HG02588 (cell line): ENCODE measurements around the gene CARD10.

ENCODE experiments used
- ATAC-seq: cut with Tn5 transposase; IDR thresholded peaks from one replicate; pipeline ENCODE4 v1.9.1; 2021; ENCODE audit warnings: mild to moderate bottlenecking, moderate library complexity; ENCODE audit not compliant: unreplicated experiment

CARD10 gene, protein sequence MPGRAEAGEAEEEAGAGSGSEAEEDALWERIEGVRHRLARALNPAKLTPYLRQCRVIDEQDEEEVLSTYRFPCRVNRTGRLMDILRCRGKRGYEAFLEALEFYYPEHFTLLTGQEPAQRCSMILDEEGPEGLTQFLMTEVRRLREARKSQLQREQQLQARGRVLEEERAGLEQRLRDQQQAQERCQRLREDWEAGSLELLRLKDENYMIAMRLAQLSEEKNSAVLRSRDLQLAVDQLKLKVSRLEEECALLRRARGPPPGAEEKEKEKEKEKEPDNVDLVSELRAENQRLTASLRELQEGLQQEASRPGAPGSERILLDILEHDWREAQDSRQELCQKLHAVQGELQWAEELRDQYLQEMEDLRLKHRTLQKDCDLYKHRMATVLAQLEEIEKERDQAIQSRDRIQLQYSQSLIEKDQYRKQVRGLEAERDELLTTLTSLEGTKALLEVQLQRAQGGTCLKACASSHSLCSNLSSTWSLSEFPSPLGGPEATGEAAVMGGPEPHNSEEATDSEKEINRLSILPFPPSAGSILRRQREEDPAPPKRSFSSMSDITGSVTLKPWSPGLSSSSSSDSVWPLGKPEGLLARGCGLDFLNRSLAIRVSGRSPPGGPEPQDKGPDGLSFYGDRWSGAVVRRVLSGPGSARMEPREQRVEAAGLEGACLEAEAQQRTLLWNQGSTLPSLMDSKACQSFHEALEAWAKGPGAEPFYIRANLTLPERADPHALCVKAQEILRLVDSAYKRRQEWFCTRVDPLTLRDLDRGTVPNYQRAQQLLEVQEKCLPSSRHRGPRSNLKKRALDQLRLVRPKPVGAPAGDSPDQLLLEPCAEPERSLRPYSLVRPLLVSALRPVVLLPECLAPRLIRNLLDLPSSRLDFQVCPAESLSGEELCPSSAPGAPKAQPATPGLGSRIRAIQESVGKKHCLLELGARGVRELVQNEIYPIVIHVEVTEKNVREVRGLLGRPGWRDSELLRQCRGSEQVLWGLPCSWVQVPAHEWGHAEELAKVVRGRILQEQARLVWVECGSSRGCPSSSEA

DNA sequence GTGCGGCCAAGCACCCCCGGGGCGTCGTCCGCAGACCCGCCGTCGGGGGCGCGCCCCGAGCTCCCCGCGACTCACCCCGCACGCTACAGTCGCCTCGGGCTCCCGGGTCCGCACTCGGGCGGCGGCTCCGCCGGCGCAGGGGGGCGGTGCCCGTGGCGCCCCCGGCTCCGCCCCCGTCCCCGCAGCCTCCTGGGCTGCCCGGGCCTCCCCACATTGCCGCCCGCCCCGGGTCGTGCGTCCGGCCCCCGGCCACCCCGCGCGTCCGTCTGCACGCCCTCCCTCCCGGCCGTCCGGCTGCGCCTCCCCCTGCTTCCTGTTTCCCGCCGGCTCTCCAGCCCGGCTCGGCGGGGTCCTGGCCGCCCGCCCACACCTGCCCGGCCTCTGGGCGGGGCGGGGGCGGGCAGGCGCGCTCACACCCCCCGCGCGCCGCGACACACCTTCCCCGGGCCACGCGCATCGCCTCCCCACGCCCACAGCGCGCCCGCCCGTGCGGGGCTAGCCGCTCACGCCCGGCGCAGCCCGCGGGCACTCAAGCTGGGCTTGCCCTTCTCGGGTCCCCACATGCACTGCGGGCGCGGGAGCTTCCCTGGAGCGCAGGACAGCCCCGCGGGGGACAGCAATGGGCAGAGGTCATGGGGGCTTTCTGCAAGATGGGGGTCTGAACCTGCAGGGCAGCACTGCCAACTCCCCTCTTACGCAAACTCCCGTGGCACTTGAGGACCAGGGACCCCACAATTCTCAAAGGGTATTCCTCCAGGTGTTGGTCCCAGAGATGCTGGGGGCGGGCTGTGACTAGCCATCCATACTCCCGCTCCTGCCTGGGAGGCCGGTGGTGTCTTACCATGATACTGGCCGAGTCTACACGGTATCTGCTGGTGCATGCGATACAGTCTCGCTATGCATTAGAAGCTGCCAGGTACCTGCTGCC is at the start of gene CARD10:
Gene CARD10, minus strand, starts transcription at position 148 of the 928 bp plus-strand sequence. CDS start 215 bp downstream, outside the sequence.
- no peak for ATAC-seq

DNA sequence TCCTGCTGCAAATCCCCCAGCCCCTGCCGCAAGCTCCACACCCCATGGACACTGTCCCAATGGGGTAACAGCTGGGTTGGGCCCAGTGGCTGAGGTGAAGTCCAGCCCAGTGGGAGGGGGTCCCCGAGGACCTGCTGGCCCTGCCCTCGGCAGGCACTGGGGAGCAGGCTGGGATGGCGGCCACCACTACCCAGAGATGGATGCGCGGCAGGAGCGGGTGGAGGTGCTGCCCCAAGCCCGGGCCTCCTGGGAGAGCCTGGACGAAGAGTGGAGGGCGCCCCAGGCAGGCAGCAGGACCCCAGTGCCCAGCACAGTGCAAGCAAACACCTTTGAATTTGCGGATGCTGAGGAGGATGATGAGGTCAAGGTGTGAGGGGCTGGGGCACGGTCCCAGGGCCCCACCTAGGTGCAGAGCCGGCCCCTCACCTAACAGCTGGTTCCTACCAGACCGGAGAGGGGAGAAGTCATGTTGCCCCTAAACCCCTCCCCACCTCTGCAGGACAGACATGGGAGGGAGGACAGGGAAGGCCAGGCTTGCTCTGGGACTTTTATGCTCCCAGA is 49.3 kb upstream of the CARD10 start:
- ATAC-seq: no peak

DNA sequence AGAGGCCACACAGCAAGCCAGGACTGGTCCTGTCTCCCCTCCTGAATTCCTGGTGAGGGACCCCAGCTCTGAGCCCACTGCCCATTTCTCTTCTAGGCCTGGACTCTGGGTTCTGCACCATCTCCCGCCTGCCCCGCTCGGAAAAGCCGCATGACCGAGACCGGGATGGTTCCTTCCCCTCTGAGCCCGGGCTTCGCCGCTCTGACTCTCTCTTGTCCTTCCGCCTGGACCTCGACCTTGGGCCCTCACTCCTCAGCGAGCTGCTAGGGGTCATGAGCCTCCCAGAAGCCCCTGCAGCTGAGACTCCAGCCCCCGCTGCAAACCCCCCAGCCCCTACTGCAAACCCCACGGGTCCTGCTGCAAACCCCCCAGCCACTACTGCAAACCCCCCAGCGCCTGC is 48.8 kb upstream of the CARD10 start:
- no peak for ATAC-seq

DNA sequence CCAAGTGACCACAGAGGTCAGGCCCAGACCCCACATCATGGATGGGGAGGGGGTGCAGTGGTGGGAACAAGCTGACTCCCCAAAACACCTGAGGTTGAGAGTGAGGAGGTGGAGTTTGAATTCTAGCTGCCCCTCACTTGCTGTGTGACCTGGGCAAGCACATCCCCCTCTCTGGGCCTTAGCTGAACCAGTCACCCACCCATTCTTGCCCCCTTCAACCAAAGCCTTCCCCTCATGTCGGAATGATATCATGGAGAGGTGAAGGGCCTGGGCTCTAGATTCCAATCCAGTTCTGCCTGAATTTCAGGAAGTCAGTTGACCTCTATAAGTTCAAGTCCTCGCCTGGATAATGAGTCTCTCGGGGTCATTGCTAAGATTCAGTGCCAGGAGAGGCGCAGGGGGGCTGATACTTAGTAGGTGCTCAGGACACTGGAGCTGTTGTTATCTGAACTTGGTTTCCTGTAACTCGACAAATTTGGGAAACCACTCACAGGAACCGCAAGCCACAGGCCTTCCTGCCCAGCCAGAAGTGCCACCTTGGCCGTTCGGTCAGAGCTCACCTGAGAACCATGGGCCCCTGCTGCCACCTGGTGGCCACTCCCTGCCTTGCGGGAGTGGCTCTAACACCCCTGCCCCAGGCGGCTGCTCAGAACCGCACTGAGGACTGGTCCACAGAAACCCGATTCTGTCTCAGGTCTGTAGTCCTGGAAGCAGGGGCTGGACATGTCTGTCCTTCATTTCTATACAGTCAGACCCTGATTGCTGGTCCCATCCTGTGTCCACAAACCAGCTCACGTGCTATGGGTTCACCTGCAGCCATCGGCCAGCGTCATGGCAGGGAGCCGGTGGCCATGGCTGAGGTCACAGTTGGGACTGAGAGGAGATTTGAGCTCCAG is 47.9 kb upstream of the CARD10 start:
- ATAC-seq: peak; percentile 70

DNA sequence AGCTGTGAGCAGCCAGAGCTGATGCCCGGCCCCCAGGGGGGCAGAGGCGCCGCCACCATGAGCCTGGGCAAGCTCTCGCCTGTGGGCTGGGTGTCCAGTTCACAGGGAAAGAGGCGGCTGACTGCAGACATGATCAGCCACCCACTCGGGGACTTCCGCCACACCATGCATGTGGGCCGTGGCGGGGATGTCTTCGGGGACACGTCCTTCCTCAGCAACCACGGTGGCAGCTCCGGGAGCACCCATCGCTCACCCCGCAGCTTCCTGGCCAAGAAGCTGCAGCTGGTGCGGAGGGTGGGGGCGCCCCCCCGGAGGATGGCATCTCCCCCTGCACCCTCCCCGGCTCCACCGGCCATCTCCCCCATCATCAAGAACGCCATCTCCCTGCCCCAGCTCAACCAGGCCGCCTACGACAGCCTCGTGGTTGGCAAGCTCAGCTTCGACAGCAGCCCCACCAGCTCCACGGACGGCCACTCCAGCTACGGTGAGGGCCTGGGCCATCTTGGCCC is 47.2 kb upstream of the CARD10 start:
- ATAC-seq: no peak

DNA sequence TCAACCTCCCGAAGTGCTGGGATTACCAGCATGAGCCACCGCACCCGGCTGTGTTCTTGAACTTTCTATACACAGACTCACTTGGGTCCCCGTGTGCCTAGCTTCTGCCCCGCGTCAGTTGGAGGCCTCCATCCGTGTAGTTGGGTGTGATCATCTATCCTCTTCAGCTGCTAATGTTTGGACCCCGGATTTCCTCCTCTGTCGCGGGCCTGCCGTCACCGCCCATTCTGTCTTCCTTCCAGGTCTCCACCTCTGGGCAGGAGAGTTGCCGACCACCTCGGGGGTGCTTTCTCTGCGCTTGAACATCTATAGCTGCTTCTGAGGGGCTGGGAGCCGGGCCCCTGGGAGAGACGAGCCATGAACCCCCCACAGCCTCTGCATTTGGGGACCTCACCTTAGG is 46.6 kb upstream of the CARD10 start:
- ATAC-seq: no peak

DNA sequence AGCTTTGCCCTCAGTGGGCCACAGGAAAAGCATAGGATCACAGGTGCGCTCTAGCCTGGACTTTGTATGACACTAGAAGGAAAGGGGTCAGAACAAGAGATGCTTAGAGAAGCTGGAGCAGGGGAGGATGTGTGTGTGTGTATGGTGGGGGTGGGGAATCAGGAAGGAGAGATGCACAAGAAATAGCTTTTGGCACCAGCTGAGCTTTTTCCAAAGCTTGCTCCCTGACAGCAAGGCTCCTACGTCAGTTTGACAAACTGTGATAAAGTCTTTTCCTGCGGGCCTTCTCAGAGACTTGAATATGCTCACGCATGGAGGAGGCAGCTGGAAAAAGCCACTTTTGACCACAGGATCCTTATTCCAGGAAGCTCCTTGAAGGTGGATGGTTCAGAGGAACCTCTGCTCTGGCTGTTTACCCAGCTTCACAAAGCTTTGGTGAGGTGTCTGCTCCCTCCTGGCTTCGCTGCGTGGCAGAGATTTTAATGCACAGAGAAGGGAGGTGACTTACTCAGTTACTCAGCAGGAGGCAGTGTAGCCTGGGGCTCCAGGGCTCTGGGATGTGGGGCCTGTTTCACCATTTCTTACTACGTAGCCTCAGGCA is 45.0 kb upstream of the CARD10 start:
- ATAC-seq: no peak

DNA sequence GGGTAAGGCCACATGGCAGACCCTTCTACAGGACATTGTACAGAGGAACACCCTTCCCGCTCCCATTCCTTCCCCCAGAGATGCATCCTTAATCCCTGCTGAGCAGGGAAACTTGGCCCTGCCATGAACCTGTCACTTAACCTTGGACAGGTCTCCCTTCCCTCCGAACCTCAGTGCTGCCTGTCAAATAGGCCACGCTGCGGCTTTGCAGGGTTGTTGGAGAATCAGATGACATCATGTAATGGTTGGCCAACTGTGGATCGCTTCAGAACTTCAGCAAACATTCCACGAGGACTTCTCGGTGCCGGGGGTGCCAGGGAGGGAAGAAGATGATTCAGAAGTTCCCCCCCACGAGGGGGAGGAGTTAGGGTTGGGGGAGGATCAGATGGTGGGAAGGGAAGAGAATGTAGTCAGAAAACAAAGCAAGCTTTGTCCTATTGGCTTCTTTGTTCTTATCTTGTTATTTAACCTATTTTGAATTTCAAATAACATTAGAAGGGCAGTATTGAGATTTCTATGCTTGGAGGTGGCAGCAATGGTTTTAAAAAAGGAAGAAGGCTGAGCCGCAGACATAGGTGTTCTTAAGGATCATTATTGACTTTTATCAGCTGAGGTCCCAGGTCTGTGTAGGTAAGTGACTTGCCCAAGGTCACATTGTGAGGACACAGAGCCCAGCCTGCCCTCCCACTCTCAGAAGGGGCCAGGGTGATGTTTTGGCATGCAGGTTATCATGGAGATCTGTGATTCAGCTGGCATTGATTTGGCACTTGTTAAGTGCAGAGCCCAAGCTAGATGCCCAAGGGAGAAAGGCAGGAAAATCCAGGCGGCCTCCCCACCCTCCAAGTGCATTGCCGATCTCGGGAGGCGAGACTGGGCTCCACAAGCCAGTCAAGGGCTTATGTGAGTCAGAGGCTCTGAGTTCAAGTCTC is 44.2 kb upstream of the CARD10 start:
- no peak for ATAC-seq

DNA sequence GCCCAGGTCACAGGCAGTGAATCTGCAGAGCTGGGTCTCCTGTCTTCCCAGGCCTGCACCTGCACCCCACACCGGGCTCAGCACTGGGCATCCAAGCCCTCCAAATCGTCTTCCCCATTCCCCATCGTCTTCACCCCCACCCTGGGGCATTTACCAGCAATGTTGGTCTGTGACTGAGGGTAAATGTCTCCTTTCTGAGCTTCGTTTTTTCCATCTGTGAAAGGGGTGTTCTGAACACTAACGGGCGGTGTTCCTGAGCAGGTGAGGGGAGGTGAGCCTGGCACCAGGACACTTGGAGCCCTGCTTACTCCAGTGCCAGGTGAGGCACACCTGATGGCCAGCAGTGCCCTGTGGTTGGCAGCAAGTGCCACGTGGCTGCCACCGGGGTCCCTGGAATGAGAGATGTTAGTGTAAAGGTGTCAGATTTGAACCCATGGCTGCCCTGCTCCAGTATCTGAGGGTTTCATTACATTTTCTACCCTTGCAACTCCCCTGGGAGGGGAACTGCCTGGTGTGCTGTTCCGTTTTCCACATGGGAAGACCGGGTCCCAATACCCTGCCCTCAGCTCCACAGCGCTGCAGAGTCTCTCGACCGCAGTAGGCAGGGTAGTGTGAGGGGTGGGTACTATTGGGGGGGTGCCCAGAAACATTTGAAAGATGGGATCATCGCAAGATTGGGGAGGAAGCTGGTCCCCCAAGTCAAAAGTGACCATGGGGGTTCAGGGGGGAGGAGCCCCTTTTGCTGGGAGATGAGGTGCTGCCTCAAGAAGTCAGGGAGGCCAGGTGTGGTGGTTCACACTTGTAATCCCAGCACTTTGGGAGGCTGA is 43.0 kb upstream of the CARD10 start:
- no peak for ATAC-seq

DNA sequence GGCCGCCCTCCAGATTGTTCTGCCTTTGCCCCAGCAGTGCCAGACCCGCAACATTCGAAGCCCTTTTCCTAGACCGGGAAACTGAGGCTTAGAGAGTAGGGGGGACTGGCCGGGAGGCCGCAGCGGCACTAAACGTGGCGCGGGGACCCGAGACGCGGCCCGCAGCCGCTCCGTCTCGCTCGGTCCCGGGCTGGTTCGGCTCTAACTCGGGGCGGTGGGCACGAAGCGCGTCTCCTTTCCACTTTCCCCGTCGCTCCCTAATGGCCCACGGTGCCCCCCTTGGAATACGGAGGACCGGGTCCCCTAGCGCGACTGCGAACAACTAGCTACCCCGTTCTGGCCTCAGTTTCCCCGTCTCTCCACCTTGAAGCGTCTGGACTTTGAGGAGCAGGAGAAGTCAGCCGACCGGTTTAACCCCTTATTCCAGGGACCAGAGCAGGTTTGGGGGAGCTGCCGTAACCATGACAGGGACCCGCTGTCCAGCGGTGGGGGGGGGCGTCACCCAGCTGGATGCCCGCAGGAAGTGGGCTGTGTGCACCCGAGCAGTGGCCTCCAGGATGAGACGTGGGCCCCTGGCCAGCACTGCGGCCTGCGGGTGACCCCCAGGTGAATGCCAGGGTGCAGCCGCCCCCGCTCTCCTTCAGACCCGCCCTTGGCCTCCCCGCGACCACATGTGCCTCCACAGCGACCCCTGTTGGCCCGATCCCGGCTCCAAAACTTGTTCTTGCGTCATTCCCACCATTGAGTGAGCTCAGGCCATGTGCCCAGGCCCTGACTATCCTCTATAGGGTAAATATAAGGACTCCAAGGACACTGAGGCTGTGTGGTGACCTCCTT is 42.2 kb upstream of the CARD10 start:
- ATAC-seq: no peak

DNA sequence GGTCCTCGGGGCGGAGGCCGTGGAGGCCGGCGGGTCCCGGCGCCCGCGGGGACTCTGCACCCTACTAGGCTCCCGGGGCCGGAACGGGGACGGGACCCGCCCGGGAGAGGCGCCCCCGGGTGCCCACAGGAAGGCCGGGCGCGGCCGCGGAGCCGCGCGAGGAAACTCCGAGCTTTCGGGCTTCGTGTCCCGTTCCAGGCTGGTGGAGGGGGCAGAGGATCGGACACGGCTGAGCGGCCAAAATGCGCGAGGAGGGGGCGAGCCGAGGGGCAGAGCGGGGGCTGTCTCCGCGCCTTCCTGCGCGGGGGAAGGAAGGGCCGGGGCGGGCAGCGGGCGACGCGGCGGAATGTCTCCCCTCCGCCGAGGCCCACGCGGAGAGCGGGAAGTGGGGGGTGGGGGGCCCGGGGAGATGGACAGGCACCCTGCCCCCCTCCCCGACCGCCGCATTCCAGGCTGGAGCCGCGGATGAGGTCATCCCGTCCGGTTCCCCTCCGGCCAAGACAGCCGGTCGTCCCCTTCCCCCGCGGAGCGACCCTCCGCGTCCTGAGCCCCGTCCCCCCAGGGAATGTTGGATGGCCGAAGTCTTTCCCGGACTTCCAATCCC is 41.5 kb upstream of the CARD10 start:
- ATAC-seq: no peak

DNA sequence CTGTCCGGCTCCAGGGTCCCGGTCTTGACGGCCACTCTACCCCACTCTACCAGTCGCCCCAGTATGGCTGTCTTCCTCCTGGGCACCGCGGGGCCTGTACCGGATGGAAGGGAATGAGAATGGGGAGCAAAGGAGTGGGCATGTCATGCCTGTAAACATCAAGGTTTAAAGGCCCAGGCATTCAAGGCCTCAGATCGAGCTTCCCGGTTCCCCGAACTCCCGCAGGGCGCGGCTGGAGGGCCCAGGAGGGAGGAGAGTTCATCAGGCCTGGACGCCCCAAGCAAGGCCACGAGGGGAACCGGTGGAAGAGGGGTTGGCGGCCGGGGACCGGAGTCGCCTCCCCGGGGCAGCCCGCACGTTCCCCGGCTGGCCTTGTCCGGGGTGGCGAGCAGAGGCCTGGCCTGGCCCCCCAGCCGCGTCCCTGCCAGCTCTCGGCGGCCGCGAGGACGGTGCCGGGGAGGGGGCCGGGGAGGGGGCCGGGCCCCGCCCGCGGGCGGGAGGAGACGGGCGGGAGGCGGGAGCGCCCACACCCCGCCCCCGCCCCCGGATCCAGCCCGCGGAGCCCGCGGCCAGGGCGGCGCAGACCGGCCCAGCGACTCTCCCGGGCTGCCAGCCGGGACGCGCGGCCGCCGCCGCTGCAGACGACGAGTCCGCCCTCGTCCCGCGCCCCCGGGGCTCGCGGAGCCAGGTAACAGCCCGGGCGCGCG is 40.8 kb upstream of the CARD10 start, which contains the start of gene CDC42EP1:
Gene CDC42EP1, plus strand, starts transcription at position 580 of the 707 bp plus-strand sequence. CDS start 5,870 bp downstream, outside the sequence.
- no peak for ATAC-seq

DNA sequence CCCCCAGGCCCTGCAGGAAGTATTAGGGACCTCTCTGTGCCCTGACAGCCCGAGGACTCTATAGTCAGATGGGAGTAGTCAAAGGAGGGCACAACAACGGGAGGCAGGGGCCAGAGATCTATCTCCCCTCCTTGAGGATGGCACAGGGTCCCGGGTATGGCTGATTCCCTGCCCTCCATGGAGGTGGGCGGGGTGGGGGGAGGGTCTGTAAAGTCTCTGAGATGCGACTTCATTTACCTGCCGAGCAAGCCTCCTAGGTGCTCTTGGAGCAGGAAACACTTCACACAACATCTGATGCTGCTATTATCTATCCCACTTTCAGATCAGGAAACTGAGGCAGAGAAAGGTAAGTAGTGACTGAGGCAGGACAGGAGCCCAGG is 40.3 kb upstream of the CARD10 start:
- ATAC-seq: no peak

DNA sequence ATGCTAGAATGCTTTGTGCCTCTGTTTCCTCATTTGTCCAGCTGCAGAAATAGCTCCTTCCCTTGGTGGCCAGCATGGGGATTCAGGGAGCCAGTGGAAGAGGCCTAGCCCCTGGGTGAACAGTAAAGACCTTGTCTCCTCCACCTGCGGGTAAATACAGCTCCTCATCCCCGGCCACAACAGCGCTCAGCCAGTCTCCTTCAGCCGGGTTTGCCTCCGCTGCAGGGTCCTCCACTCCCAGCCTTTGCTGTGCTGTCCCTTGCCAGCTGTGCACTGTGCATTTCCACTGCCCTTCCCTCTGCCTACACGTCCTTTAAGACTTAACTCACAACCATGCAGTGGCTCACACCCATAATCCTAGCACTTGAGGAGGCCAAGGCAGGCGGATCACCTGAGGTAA is 39.6 kb upstream of the CARD10 start:
- ATAC-seq: no peak
